Osteoblast (primary cell): ENCODE measurements around the gene ATP8B3. TPM values are rescaled to one million over a fixed set of nuclear protein-coding genes. Genes with fewer than 3 reads are reported as not detected.

ENCODE experiments used
- DNase-seq: peaks from one replicate; pipeline ENCODE4 v3.0.0; 2011; ENCODE audit warnings: low spot score, mixed read lengths; ENCODE audit not compliant: insufficient read length; ENCODE audit errors: missing footprints
- H2AFZ ChIP-seq: 2 replicates; pipeline ENCODE4 v1.6.0; 2011; ENCODE audit warnings: mild to moderate bottlenecking, low read length
- H3K27ac ChIP-seq: 2 replicates; pipeline ENCODE4 v1.5.1; 2011; ENCODE audit warnings: mild to moderate bottlenecking, low read depth, low read length, moderate library complexity
- H3K27me3 ChIP-seq: 2 replicates; pipeline ENCODE4 v1.6.0; 2012; ENCODE audit warnings: mild to moderate bottlenecking, control low read depth, inconsistent platforms, low read length, moderate library complexity; ENCODE audit not compliant: insufficient read depth
- H3K36me3 ChIP-seq: 2 replicates; pipeline ENCODE4 v1.5.1; 2011; ENCODE audit warnings: mild to moderate bottlenecking, low read length, control low read depth, moderate library complexity; ENCODE audit not compliant: insufficient read depth
- H3K4me1 ChIP-seq: 2 replicates; pipeline ENCODE4 v1.5.1; 2011; ENCODE audit warnings: mild to moderate bottlenecking, low read length, control low read depth, moderate library complexity; ENCODE audit not compliant: insufficient read depth
- H3K4me2 ChIP-seq: 2 replicates; pipeline ENCODE4 v1.6.0; 2011; ENCODE audit warnings: mild to moderate bottlenecking, low read length; ENCODE audit not compliant: insufficient read depth
- H3K4me3 ChIP-seq: fragments of 200-600 bp; sonication (generic); 3 replicates; pipeline ENCODE4 v1.5.1; 2012; ENCODE audit warnings: mild to moderate bottlenecking, low read length, inconsistent platforms; ENCODE audit not compliant: insufficient read depth
- H3K79me2 ChIP-seq: 2 replicates; pipeline ENCODE4 v1.6.0; 2012; ENCODE audit warnings: mild to moderate bottlenecking, low read length, control low read depth, inconsistent platforms; ENCODE audit not compliant: insufficient read depth
- H3K9me3 ChIP-seq: 2 replicates; pipeline ENCODE4 v1.5.1; 2011; ENCODE audit warnings: low read depth, low read length, control low read depth
- H4K20me1 ChIP-seq: 2 replicates; pipeline ENCODE4 v1.6.0; 2012; ENCODE audit warnings: mild to moderate bottlenecking, low read length, control low read depth; ENCODE audit not compliant: insufficient read depth
- total RNA-seq: library from RNA; depleted of rRNA; stranded (reverse); fragments of >200 nt; gene quantifications from 2 replicates; pipeline ENCODE4 v1.2.3, GENCODE V29; 2012
- TF ChIP-seq, protein P1 (sequence below): IDR thresholded peaks from 2 replicates; pipeline ENCODE4 v1.5.1; 2011; ENCODE audit warnings: mild to moderate bottlenecking, low read depth, low read length, moderate library complexity; ENCODE audit errors: extremely low read depth

The ATP8B3 gene
- total RNA-seq, 1 donor, result 0.72 TPM

- TF ChIP-seq, protein P1, sequence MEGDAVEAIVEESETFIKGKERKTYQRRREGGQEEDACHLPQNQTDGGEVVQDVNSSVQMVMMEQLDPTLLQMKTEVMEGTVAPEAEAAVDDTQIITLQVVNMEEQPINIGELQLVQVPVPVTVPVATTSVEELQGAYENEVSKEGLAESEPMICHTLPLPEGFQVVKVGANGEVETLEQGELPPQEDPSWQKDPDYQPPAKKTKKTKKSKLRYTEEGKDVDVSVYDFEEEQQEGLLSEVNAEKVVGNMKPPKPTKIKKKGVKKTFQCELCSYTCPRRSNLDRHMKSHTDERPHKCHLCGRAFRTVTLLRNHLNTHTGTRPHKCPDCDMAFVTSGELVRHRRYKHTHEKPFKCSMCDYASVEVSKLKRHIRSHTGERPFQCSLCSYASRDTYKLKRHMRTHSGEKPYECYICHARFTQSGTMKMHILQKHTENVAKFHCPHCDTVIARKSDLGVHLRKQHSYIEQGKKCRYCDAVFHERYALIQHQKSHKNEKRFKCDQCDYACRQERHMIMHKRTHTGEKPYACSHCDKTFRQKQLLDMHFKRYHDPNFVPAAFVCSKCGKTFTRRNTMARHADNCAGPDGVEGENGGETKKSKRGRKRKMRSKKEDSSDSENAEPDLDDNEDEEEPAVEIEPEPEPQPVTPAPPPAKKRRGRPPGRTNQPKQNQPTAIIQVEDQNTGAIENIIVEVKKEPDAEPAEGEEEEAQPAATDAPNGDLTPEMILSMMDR, result no peak
- Histone ChIP-seq H3K4me3 (no peak overlapping the region), H2AFZ (no peak overlapping the region), H3K4me2 (no peak overlapping the region), H3K79me2 (no peaks in the 10 kb centered on the region), H3K27ac (no peak overlapping the region), H3K4me1 (no peaks in the 10 kb centered on the region), H4K20me1 (no peaks in the 10 kb centered on the region), H3K36me3 (no peaks in the 10 kb centered on the region), H3K27me3 (peaks cover 29% of the 10 kb centered on the region), H3K9me3 (peaks cover 4% of the 10 kb centered on the region)
- DNase-seq, result no peak
Measured at GRCh38 chr19:1782521-1782920, 29.6 kb downstream of the ATP8B3 start.

DNA sequence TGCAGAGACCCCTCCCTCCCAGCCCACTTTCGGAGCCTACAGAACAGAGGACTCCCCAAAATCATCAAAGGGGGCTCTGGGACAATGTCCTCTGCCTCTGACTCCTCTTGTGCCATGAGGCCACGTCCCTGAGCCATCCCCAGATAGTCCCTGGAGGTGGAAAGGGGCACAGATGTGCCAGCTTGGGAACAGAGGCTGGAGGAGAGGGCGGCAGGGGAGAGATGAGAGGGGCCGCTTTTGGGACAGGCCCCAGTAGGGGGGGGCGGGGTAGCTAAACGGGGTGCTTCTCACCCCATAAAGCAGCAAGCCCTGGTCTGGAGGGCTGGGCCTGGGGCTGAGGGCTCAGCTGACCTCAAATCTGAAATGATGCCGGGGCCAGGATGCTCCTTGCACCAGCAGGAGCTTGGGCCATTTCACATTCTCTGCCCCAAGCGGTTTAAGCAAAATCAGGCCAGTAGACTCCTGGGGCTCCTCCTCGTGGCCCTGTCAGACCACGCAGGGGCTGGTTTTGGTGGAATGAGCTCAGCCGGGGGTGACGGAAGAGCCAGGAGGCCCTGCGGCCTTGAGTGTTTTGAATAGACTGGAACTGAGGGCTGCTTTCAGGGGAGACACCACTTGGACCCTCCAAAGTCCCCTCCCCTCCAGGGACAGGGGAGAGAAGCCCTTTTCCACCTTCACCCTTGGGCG, 31.7 kb downstream of the ATP8B3 start:
- peaks cover 50% of the 10 kb centered on the region for H3K27me3 ChIP-seq
- H3K4me1 ChIP-seq, result no peaks in the 10 kb centered on the region
- H3K27ac ChIP-seq, result no peak overlapping the region
- peak; percentile 95 for DNase-seq
- H3K79me2 ChIP-seq, result no peaks in the 10 kb centered on the region
- H3K36me3 ChIP-seq, result no peaks in the 10 kb centered on the region
- peaks cover 4% of the 10 kb centered on the region for H3K9me3 ChIP-seq
- H3K4me2 ChIP-seq, result no peak overlapping the region
- H4K20me1 ChIP-seq, result no peaks in the 10 kb centered on the region
- H2AFZ ChIP-seq, result no peak overlapping the region
- TF ChIP-seq, protein P1, result peak; percentile 34
- no peak overlapping the region for H3K4me3 ChIP-seq

DNA sequence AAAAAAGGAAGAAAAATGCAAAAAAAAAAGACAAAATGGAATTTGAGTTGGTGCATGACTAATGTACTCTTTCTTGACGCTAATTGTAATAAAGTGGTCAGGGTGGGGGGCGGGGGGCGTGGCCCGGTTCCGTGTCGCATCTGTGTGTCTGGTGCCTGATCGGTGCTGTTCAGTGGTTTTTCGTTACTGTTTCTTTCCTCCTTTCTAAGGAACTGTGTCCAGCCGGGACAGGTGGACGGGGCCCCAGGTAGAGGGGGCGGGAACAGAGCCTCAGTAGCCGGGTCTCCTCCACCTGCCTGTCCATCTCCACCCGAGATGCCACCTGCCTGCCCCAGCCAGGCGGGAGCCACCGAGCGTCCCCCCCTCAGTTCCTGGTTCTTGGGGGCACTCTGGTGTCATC, 32.5 kb downstream of the ATP8B3 start:
- H3K79me2 ChIP-seq, result no peaks in the 10 kb centered on the region

GRCh38 chr19:1777149-1777548, 34.9 kb downstream of the ATP8B3 start:
- H3K4me2 ChIP-seq, result no peak overlapping the region
- TF ChIP-seq, protein P1, result no peak
- H4K20me1 ChIP-seq, result no peaks in the 10 kb centered on the region
- no peak overlapping the region for H2AFZ ChIP-seq
- H3K36me3 ChIP-seq, result no peaks in the 10 kb centered on the region
- no peaks in the 10 kb centered on the region for H3K79me2 ChIP-seq
- DNase-seq, result no peak
- no peak overlapping the region for H3K27ac ChIP-seq
- H3K4me1 ChIP-seq, result no peaks in the 10 kb centered on the region
- H3K27me3 ChIP-seq, result peaks cover 71% of the 10 kb centered on the region
- H3K9me3 ChIP-seq, result peaks cover 4% of the 10 kb centered on the region
- no peak overlapping the region for H3K4me3 ChIP-seq

More for the DNA sequence above, 32.5 kb downstream of the ATP8B3 start:
- Histone ChIP-seq H3K4me2 (no peak overlapping the region), H3K27ac (no peak overlapping the region), H3K27me3 (peaks cover 58% of the 10 kb centered on the region), H3K4me1 (no peaks in the 10 kb centered on the region), H2AFZ (no peak overlapping the region), H3K9me3 (peaks cover 4% of the 10 kb centered on the region), H3K36me3 (no peaks in the 10 kb centered on the region), H3K4me3 (no peak overlapping the region), H4K20me1 (no peaks in the 10 kb centered on the region)
- DNase-seq, result no peak
- TF ChIP-seq, protein P1, result no peak
